ENCODE measurements around the gene MRPS18A. TPM values are rescaled to one million over a fixed set of nuclear protein-coding genes. Genes with fewer than 3 reads are reported as not detected.

MRPS18A gene
- total RNA-seq, 1 donor from 2014 or later = 31.9 TPM

GRCh38 chr6:43727634-43728033, 40.0 kb upstream of the MRPS18A start:
- no peak overlapping the region for H3K27ac ChIP-seq
- DNase-seq (ENCODE audit: extremely low spot score in 2 of 2) = no peak
- H3K36me3 ChIP-seq = no peaks in the 10 kb centered on the region
- no peaks in the 10 kb centered on the region for H3K27me3 ChIP-seq
- no peaks in the 10 kb centered on the region for H3K9me3 ChIP-seq
- peaks cover 29% of the 10 kb centered on the region for H3K4me1 ChIP-seq
- TF ChIP-seq CTCF (IDR thresholded peaks at IDR 0.05) = no peak
- no peak for TF ChIP-seq POLR2A (IDR thresholded peaks at IDR 0.05)
- no peak for TF ChIP-seq POLR2AphosphoS5 (IDR thresholded peaks at IDR 0.05; ENCODE audit: insufficient read depth in 1 of 2, low read depth in 1 of 2)
- intact Hi-C loops (cut with DNase I) = no loop called here
- H3K4me3 ChIP-seq = no peak overlapping the region

- DNase-seq (ENCODE audit: extremely low spot score in 2 of 2) = no peak
- Histone ChIP-seq H3K27ac (peak overlapping the region; percentile 69), H3K27me3 (no peaks in the 10 kb centered on the region), H3K36me3 (no peaks in the 10 kb centered on the region), H3K4me3 (no peak overlapping the region), H3K9me3 (no peaks in the 10 kb centered on the region), H3K4me1 (peaks cover 38% of the 10 kb centered on the region)
- no peak for TF ChIP-seq POLR2A (IDR thresholded peaks at IDR 0.05)
- TF ChIP-seq CTCF (IDR thresholded peaks at IDR 0.05) = no peak
- TF ChIP-seq POLR2AphosphoS5 (IDR thresholded peaks at IDR 0.05; ENCODE audit: insufficient read depth in 1 of 2, low read depth in 1 of 2) = no peak
- intact Hi-C loops (cut with DNase I) = no loop called here
Observed at GRCh38 chr6:43725643-43726580, 38.3 kb upstream of the MRPS18A start.

GRCh38 chr6:43724914-43725642, 37.5 kb upstream of the MRPS18A start:
- peak overlapping the region; percentile 69 for H3K27ac ChIP-seq
- intact Hi-C loops (cut with DNase I) = no loop called here
- H3K36me3 ChIP-seq = no peaks in the 10 kb centered on the region
- peaks cover 38% of the 10 kb centered on the region for H3K4me1 ChIP-seq
- H3K9me3 ChIP-seq = no peaks in the 10 kb centered on the region
- TF ChIP-seq POLR2AphosphoS5 (IDR thresholded peaks at IDR 0.05; ENCODE audit: insufficient read depth in 1 of 2, low read depth in 1 of 2) = peak; percentile 93 to 95
- TF ChIP-seq CTCF (IDR thresholded peaks at IDR 0.05) = no peak
- no peak for TF ChIP-seq POLR2A (IDR thresholded peaks at IDR 0.05)
- H3K27me3 ChIP-seq = no peaks in the 10 kb centered on the region
- no peak overlapping the region for H3K4me3 ChIP-seq
- no peak for DNase-seq (ENCODE audit: extremely low spot score in 2 of 2)

- peak overlapping the region; percentile 69 for H3K27ac ChIP-seq
- intact Hi-C loops (cut with DNase I) = no loop called here
- no peak for DNase-seq (ENCODE audit: extremely low spot score in 2 of 2)
- H3K27me3 ChIP-seq = no peaks in the 10 kb centered on the region
- H3K36me3 ChIP-seq = no peaks in the 10 kb centered on the region
- no peak overlapping the region for H3K4me3 ChIP-seq
- no peak for TF ChIP-seq POLR2AphosphoS5 (IDR thresholded peaks at IDR 0.05; ENCODE audit: insufficient read depth in 1 of 2, low read depth in 1 of 2)
- peaks cover 38% of the 10 kb centered on the region for H3K4me1 ChIP-seq
- H3K9me3 ChIP-seq = no peaks in the 10 kb centered on the region
Observed at GRCh38 chr6:43724354-43724753, 36.8 kb upstream of the MRPS18A start.

GRCh38 chr6:43723737-43724295, 36.2 kb upstream of the MRPS18A start:
- Histone ChIP-seq H3K9me3 (no peaks in the 10 kb centered on the region), H3K27me3 (no peaks in the 10 kb centered on the region), H3K27ac (peak overlapping the region; percentile 69), H3K4me1 (peaks cover 38% of the 10 kb centered on the region), H3K36me3 (no peaks in the 10 kb centered on the region), H3K4me3 (no peak overlapping the region)
- TF ChIP-seq POLR2A (IDR thresholded peaks at IDR 0.05) (no peak), CTCF (IDR thresholded peaks at IDR 0.05) (peak in 1 of 3 experiments; percentile 20)
- intact Hi-C loops (cut with DNase I) = no loop called here
- DNase-seq (ENCODE audit: extremely low spot score in 2 of 2) = no peak

Data from vagina (tissue), 2 donors.